T-cell (primary cell): Measurements from ENCODE around the gene SETBP1. TPM values are rescaled to one million over a fixed set of nuclear protein-coding genes. Genes with fewer than 3 reads are reported as not detected.
A peak's percentile ranks its signal among the peaks of the same experiment; 100 is the strongest.

Experiments
- ATAC-seq, 4 experiments: fragments of 200-7000 bp in 3 of 4; fragments of 150-1000 bp in 1 of 4; cut with Tn5 transposase; replicated peaks in 1 of 4; 1 replicate in 3 of 4; 2 replicates in 1 of 4; pipeline ENCODE4 v1.10.0; 2021; ENCODE audit warnings: moderate library complexity in 3 of 4, mild to moderate bottlenecking in 2 of 4, moderate number of reproducible peaks in 1 of 4
- CTCF ChIA-PET, 2 donors: fragments of 300-600 bp; sonication (Branson Sonifier 250); formaldehyde crosslinking; loops; one replicate each; lab custom pipeline; 2022; ENCODE audit warnings: antibody characterized with exemption in 2 of 2; lab: Charles Lee
- POLR2A ChIA-PET, 2 donors: fragments of 300-600 bp; sonication (Branson Sonifier 250); formaldehyde crosslinking; loops; one replicate each; lab custom pipeline; 2022; ENCODE audit warnings: antibody characterized with exemption in 2 of 2; lab: Charles Lee
- DNase-seq, 35 experiments: peaks; one replicate each; pipeline versions ENCODE4 v3.0.0 to v3.0.0-alpha.2; 2013 to 2023
- H3K27ac ChIP-seq: one replicate; pipeline ENCODE4 v1.5.1; 2013; ENCODE audit warnings: low read length
- H3K27me3 ChIP-seq, 2 experiments: replicated peaks in 1 of 2; 1 replicate in 1 of 2; 2 replicates in 1 of 2; pipeline versions ENCODE4 v1.6.1 to v1.7.0; 2013; ENCODE audit warnings: low read length in 1 of 2, mixed read lengths in 1 of 2; ENCODE audit not compliant: control insufficient read depth in 2 of 2, insufficient read depth in 2 of 2; ENCODE audit errors: extremely low read depth in 1 of 2
- H3K36me3 ChIP-seq, 2 donors: 1 replicate in 1 of 2; 2 replicates in 1 of 2; pipeline versions ENCODE4 v1.6.1 to v1.7.0; 2013; ENCODE audit warnings: low read length in 1 of 2; ENCODE audit not compliant: control insufficient read depth in 2 of 2, insufficient read depth in 1 of 2; ENCODE audit errors: extremely low read depth in 1 of 2
- H3K4me1 ChIP-seq, 2 experiments: 1 replicate in 1 of 2; 2 replicates in 1 of 2; pipeline versions ENCODE4 v1.6.1 to v1.7.0; 2013; ENCODE audit warnings: low read length in 2 of 2, mixed read lengths in 1 of 2; ENCODE audit not compliant: insufficient read depth in 2 of 2, control insufficient read depth in 1 of 2; ENCODE audit errors: extremely low read depth in 1 of 2
- H3K4me3 ChIP-seq, 2 donors: 1 replicate in 1 of 2; 2 replicates in 1 of 2; pipeline versions ENCODE4 v1.5.1 to v1.7.0; 2013; ENCODE audit warnings: mild to moderate bottlenecking in 2 of 2, low read length in 1 of 2, moderate library complexity in 1 of 2; ENCODE audit not compliant: control insufficient read depth in 1 of 2; ENCODE audit errors: extremely low read depth in 1 of 2
- H3K9me3 ChIP-seq: 2 replicates; pipeline ENCODE4 v1.7.0; 2013
- H3K27ac Mint-ChIP-seq, 2 donors: one replicate each; pipeline ENCODE4 v1.8.0; 2020 to 2021; ENCODE audit warnings: mild to moderate bottlenecking in 2 of 2, mixed read lengths in 2 of 2
- H3K27me3 Mint-ChIP-seq, 2 donors: one replicate each; pipeline ENCODE4 v1.8.0; 2021 to 2022; ENCODE audit warnings: mixed read lengths in 2 of 2
- H3K36me3 Mint-ChIP-seq: one replicate; pipeline ENCODE4 v1.8.0; 2021; ENCODE audit warnings: mixed read lengths
- H3K4me1 Mint-ChIP-seq, 3 donors: one replicate each; pipeline ENCODE4 v1.8.0; 2020 to 2022; ENCODE audit warnings: mixed read lengths in 3 of 3, mild to moderate bottlenecking in 1 of 3
- H3K4me3 Mint-ChIP-seq, 3 donors: one replicate each; pipeline ENCODE4 v1.8.0; 2020 to 2022; ENCODE audit warnings: mild to moderate bottlenecking in 3 of 3, mixed read lengths in 3 of 3, moderate library complexity in 3 of 3
- H3K9me3 Mint-ChIP-seq, 3 donors: one replicate each; pipeline ENCODE4 v1.8.0; 2020 to 2022; ENCODE audit warnings: mixed read lengths in 3 of 3
- WGBS: methylation state at CpG from one replicate; pipeline ENCODE4 v1.1.5; 2013; ENCODE audit warnings: missing lambda C conversion rate; ENCODE audit not compliant: insufficient coverage; 5-methylcytosine and 5-hydroxymethylcytosine counted together
- total RNA-seq, 35 experiments: library from RNA in 6 of 35; stranded (reverse) in 6 of 35; fragments of 120-200 nt in 1 of 35; gene quantifications; one replicate each; pipeline versions ENCODE4 v1.2.1 to v1.2.4 and lab custom pipeline; 2013 to 2026

SETBP1 gene
- total RNA-seq, 5 donors from 2014 or later (not counting 1 experiment from before 2014, with no cell fraction given), result 1.6 to 5.7 (median 3.2) TPM

GRCh38 chr18:45102863-45103262 is 422.2 kb downstream of the SETBP1 start:
- no peaks in the 10 kb centered on the region for H3K36me3 ChIP-seq
- no peak for DNase-seq
- H3K4me3 ChIP-seq, result no peak overlapping the region
- no peak overlapping the region for H3K27ac Mint-ChIP-seq
- POLR2A ChIA-PET, result no interaction called here
- H3K4me1 ChIP-seq, result peaks cover 0 to 10% of the 10 kb centered on the region in 2 experiments
- no peak overlapping the region for H3K4me3 Mint-ChIP-seq
- no peaks in the 10 kb centered on the region for H3K9me3 Mint-ChIP-seq
- H3K27ac ChIP-seq, result no peak overlapping the region
- WGBS, result 86% methylated on average over 1 of the region's 6 CpGs
- H3K27me3 ChIP-seq, result no peaks in the 10 kb centered on the region
- H3K27me3 Mint-ChIP-seq, result peaks cover 0 to 2% of the 10 kb centered on the region in 2 donors
- no peaks in the 10 kb centered on the region for H3K36me3 Mint-ChIP-seq
- no peak for ATAC-seq
- H3K4me1 Mint-ChIP-seq, result peaks cover 0 to 13% (median 0%) of the 10 kb centered on the region in 3 donors
- CTCF ChIA-PET, result no interaction called here
- no peaks in the 10 kb centered on the region for H3K9me3 ChIP-seq

GRCh38 chr18:45103319-45104048 is 422.8 kb downstream of the SETBP1 start:
- ATAC-seq, result no peak
- no peak overlapping the region for H3K4me3 ChIP-seq
- ChIA-PET CTCF (no interaction called here), POLR2A (interaction anchor here in 1 of 2 donors (0.5 kb wide), 1 partner anchor 228 kb away, joined by 5 read pairs; no protein-coding TSS in a partner anchor)
- H3K36me3 Mint-ChIP-seq, result no peaks in the 10 kb centered on the region
- H3K9me3 ChIP-seq, result no peaks in the 10 kb centered on the region
- WGBS, result no CpG with 5 or more reads among the region's 5 CpGs
- no peak overlapping the region for H3K27ac Mint-ChIP-seq
- H3K36me3 ChIP-seq, result no peaks in the 10 kb centered on the region
- peaks cover 0 to 10% of the 10 kb centered on the region in 2 experiments for H3K4me1 ChIP-seq
- H3K27me3 Mint-ChIP-seq, result peaks cover 0 to 2% of the 10 kb centered on the region in 2 donors
- no peaks in the 10 kb centered on the region for H3K27me3 ChIP-seq
- no peaks in the 10 kb centered on the region for H3K9me3 Mint-ChIP-seq
- DNase-seq, result no peak
- no peak overlapping the region for H3K4me3 Mint-ChIP-seq
- H3K4me1 Mint-ChIP-seq, result peaks cover 0 to 13% (median 0%) of the 10 kb centered on the region in 3 donors
- H3K27ac ChIP-seq, result no peak overlapping the region

DNA sequence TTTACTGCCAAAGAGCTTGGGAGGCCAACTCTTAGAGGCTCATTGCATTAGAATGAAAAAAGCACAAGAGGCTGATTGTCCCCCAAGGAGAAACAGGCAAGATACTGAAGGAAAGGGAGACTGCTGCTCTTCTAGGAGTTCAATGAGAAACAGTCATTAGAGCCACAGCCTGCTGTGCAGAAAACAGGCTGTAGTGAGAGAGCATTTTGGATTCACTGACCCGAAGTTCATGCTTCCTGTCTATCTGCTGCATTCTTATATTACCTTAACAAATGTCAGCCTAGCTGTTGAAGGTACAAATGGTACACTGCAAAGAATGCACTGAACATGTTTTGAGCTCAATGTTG is 423.3 kb downstream of the SETBP1 start:
- DNase-seq, result no peak
- CTCF ChIA-PET, result no interaction called here
- H3K4me1 ChIP-seq, result peaks cover 0 to 10% of the 10 kb centered on the region in 2 experiments
- H3K27ac ChIP-seq, result no peak overlapping the region
- 50% methylated on average over 1 of the region's 1 CpG for WGBS
- POLR2A ChIA-PET, result no interaction called here
- H3K9me3 Mint-ChIP-seq, result no peaks in the 10 kb centered on the region
- no peak for ATAC-seq
- H3K27ac Mint-ChIP-seq, result no peak overlapping the region
- peaks cover 0 to 2% of the 10 kb centered on the region in 2 donors for H3K27me3 Mint-ChIP-seq
- no peak overlapping the region for H3K4me3 Mint-ChIP-seq
- no peaks in the 10 kb centered on the region for H3K36me3 ChIP-seq
- H3K4me3 ChIP-seq, result no peak overlapping the region
- H3K36me3 Mint-ChIP-seq, result no peaks in the 10 kb centered on the region
- H3K4me1 Mint-ChIP-seq, result peaks cover 0 to 13% (median 0%) of the 10 kb centered on the region in 3 donors
- no peaks in the 10 kb centered on the region for H3K9me3 ChIP-seq
- no peaks in the 10 kb centered on the region for H3K27me3 ChIP-seq

- Histone ChIP-seq H3K27ac (no peak overlapping the region), H3K9me3 (no peaks in the 10 kb centered on the region), H3K4me3 (no peak overlapping the region), H3K27me3 (no peaks in the 10 kb centered on the region), H3K36me3 (no peaks in the 10 kb centered on the region), H3K4me1 (peaks cover 0 to 10% of the 10 kb centered on the region in 2 experiments)
- no peak overlapping the region for H3K4me3 Mint-ChIP-seq
- 20% methylated on average over 1 of the region's 2 CpGs for WGBS
- no peaks in the 10 kb centered on the region for H3K36me3 Mint-ChIP-seq
- H3K4me1 Mint-ChIP-seq, result peaks cover 0 to 13% (median 0%) of the 10 kb centered on the region in 3 donors
- H3K27me3 Mint-ChIP-seq, result peaks cover 2 to 4% of the 10 kb centered on the region in 2 donors
- no peak overlapping the region for H3K27ac Mint-ChIP-seq
- H3K9me3 Mint-ChIP-seq, result no peaks in the 10 kb centered on the region
- CTCF ChIA-PET, result no interaction called here
- POLR2A ChIA-PET, result no interaction called here
- DNase-seq, result peak in 16 of 35 experiments; percentile 0 to 50 (median 15)
- ATAC-seq, result peak in 3 of 4 experiments; percentile 27 to 65 (median 48)
Measured at GRCh38 chr18:45106331-45106774, 425.7 kb downstream of the SETBP1 start.

DNA sequence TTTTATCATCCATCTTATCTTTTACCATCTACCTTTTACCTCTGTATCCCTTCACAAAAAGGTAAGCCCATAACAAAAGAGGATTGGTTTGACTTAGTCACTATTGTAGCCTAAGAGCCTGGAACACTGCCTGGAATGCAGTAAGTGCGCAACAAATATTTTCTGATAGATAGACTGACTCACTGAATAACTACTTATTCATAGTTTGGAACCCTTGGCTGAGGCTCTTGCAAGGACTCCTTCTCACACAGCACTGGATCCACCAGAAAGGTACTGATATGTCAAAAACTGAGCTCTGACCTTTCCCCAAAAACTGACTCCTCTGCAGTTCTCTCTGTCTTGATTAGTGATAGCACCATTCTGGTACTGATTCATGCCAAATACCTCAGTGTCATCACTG is 426.7 kb downstream of the SETBP1 start:
- no peak for DNase-seq
- H3K4me1 ChIP-seq, result peaks cover 0 to 10% of the 10 kb centered on the region in 2 experiments
- no peaks in the 10 kb centered on the region for H3K9me3 ChIP-seq

GRCh38 chr18:45108754-45109153 is 428.1 kb downstream of the SETBP1 start:
- H3K4me3 ChIP-seq, result no peak overlapping the region
- ChIA-PET POLR2A (interaction anchor here in 1 of 2 donors (0.6 kb wide), 1 partner anchor 8 kb away, joined by 4 read pairs; no protein-coding TSS in a partner anchor), CTCF (no interaction called here)
- H3K27me3 ChIP-seq, result no peaks in the 10 kb centered on the region
- no peaks in the 10 kb centered on the region for H3K36me3 ChIP-seq
- ATAC-seq (no peak), DNase-seq (no peak)
- Mint-ChIP-seq H3K4me1 (peaks cover 0 to 10% (median 0%) of the 10 kb centered on the region in 3 donors), H3K27me3 (peaks cover 0 to 4% of the 10 kb centered on the region in 2 donors), H3K36me3 (no peaks in the 10 kb centered on the region), H3K27ac (no peak overlapping the region), H3K4me3 (no peak overlapping the region), H3K9me3 (no peaks in the 10 kb centered on the region)
- H3K4me1 ChIP-seq, result peaks cover 0 to 10% of the 10 kb centered on the region in 2 experiments
- WGBS, result 96% methylated on average over 4 of the region's 7 CpGs
- no peak overlapping the region for H3K27ac ChIP-seq
- no peaks in the 10 kb centered on the region for H3K9me3 ChIP-seq

More for the DNA sequence above, 426.7 kb downstream of the SETBP1 start:
- ChIA-PET CTCF (no interaction called here), POLR2A (no interaction called here)
- Mint-ChIP-seq H3K4me3 (no peak overlapping the region), H3K27ac (no peak overlapping the region), H3K9me3 (no peaks in the 10 kb centered on the region), H3K36me3 (no peaks in the 10 kb centered on the region), H3K27me3 (peaks cover 2 to 4% of the 10 kb centered on the region in 2 donors), H3K4me1 (peaks cover 0 to 13% (median 0%) of the 10 kb centered on the region in 3 donors)
- WGBS, result no CpG with 5 or more reads among the region's 1 CpG
- Histone ChIP-seq H3K36me3 (no peaks in the 10 kb centered on the region), H3K4me3 (no peak overlapping the region), H3K27me3 (no peaks in the 10 kb centered on the region), H3K27ac (no peak overlapping the region)
- no peak for ATAC-seq
